Measurements from ENCODE around the gene GP1BA.

DNA sequence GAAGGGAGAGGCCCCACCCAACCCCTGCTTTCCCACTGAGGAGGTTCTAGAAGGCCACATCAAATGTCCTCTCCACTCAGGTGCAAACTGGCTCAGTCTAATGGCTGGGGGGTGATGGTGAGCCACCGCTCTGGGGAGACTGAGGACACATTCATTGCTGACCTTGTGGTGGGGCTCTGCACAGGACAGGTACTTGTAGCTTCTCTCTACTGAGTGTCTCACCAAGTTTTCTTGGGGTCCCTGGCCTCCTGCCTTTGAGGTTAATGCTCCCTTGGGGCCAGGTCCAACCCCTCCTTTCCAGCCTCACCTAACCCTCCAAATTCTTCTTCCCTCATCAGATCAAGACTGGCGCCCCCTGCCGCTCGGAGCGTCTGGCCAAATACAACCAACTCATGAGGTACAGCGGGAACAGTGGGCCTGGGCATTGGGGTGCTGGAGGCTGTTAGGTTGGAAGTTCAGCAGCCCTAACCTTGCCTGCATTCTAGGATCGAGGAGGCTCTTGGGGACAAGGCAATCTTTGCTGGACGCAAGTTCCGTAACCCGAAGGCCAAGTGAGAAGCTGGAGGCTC lies 24.5 kb downstream of the GP1BA start:
- no peak for TF ChIP-seq RAD21 (IDR thresholded peaks at IDR 0.05; ENCODE audit: low read depth)
- TF ChIP-seq, protein P1, sequence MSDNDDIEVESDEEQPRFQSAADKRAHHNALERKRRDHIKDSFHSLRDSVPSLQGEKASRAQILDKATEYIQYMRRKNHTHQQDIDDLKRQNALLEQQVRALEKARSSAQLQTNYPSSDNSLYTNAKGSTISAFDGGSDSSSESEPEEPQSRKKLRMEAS (IDR thresholded peaks at IDR 0.05): no peak
- no peak for TF ChIP-seq EP300 (IDR thresholded peaks at IDR 0.05; ENCODE audit: borderline replicate concordance)
- no peak for TF ChIP-seq CREB1 (IDR thresholded peaks at IDR 0.05; ENCODE audit: low read depth)
